GM23338 (cell line): ENCODE measurements around the gene DCPS.
"Not testable (repeated sequence)": the region's sequence is repeated elsewhere in the genome, so short reads cannot be mapped to it uniquely, and the experiment has no call there.

Experiments
- CTCF ChIP-seq, 2 experiments: fragments of 200-600 bp in 1 of 2; sonication (generic) in 1 of 2; conservative IDR thresholded peaks; 2 replicates each; pipeline versions ENCODE4 v1.5.1 to v1.6.1; 2016 to 2017; ENCODE audit warnings: antibody characterized with exemption in 2 of 2, low read depth in 2 of 2, mild to moderate bottlenecking in 2 of 2, moderate library complexity in 1 of 2
- POLR2AphosphoS5 ChIP-seq: IDR thresholded peaks from 2 replicates; pipeline ENCODE4 v1.6.1; 2016; ENCODE audit warnings: antibody characterized with exemption, low read depth

GRCh38 chr11:126308771-126309170, 4.9 kb downstream of the DCPS start:
- TF ChIP-seq CTCF (conservative IDR thresholded peaks at IDR 0.05; ENCODE audit: low read depth in 2 of 2); POLR2AphosphoS5: not testable (repeated sequence)
